Measurements from ENCODE around the gene LRMDA. TPM values are rescaled to one million over a fixed set of nuclear protein-coding genes. Genes with fewer than 3 reads are reported as not detected.

The LRMDA gene
- total and polyA plus RNA-seq, 2 of the 4 experiments (the other 2 are of a cell fraction), result 0.07 TPM; not detected in 1

- Histone ChIP-seq H3K4me2 (ENCODE audit: low read depth, low read length) (no peak overlapping the region), H2AFZ (replicated peaks; ENCODE audit: low read length, poor library complexity) (no peak overlapping the region), H2BK5ac (ENCODE audit: low read depth, low read length, poor library complexity, severe bottlenecking) (no peak overlapping the region), H2BK20ac (ENCODE audit: low read depth, low read length) (no peak overlapping the region), H4K91ac (ENCODE audit: insufficient read depth, low read depth, low read length) (no peak overlapping the region), H3K27ac (ENCODE audit: insufficient read depth, low read length) (no peak overlapping the region), H2BK15ac (ENCODE audit: low read depth, low read length) (no peak overlapping the region), H3K9me1 (ENCODE audit: insufficient read depth, low read length) (no peaks in the 10 kb centered on the region), H3K9ac (ENCODE audit: low read depth, low read length) (no peak overlapping the region), H3K14ac (replicated peaks; ENCODE audit: low read depth, low read length) (no peak overlapping the region), H2AK5ac (ENCODE audit: low read depth, low read length) (no peak overlapping the region), H4K5ac (ENCODE audit: low read depth, low read length) (no peak overlapping the region), H4K20me1 (ENCODE audit: insufficient read depth, low read length) (no peaks in the 10 kb centered on the region), H3K36me3 (ENCODE audit: control insufficient read depth, insufficient read depth, low read length) (no peaks in the 10 kb centered on the region), H3K56ac (ENCODE audit: extremely low read depth, insufficient read depth, low read length) (no peak overlapping the region), H3K4ac (ENCODE audit: low read depth, low read length) (no peak overlapping the region), H3K9me3 (ENCODE audit: control insufficient read depth, insufficient read depth, low read length) (no peaks in the 10 kb centered on the region), H3K4me3 (ENCODE audit: insufficient read depth, low read depth, low read length) (no peak overlapping the region), H3K27me3 (ENCODE audit: control insufficient read depth, insufficient read depth, low read length) (peaks cover 23% of the 10 kb centered on the region), H3K4me1 (ENCODE audit: control insufficient read depth, insufficient read depth, low read length) (peaks cover 2% of the 10 kb centered on the region; the same call in 1 of the 2 replicates), H3K79me1 (ENCODE audit: low read depth in 1 of 2, low read length in 2 of 2) (no peaks in the 10 kb centered on the region), H2BK120ac (ENCODE audit: low read depth, low read length) (no peak overlapping the region), H3K23ac (ENCODE audit: low read depth, low read length) (no peak overlapping the region), H3K18ac (ENCODE audit: low read depth, low read length) (no peak overlapping the region), H2AK9ac (replicated peaks; ENCODE audit: low read depth, low read length, poor library complexity) (no peak overlapping the region), H4K8ac (ENCODE audit: low read depth in 2 of 2, low read length in 2 of 2) (no peak overlapping the region)
- ChIA-PET CTCF (no interaction called here), POLR2A (ENCODE audit: unreplicated experiment) (no interaction called here)
- no CpG with 5 or more reads among the region's 2 CpGs for WGBS, 2 experiments (ENCODE audit: extremely low coverage in 2 of 2, insufficient read length in 1 of 2)
- dilution Hi-C loops (cut with HindIII; ENCODE audit: low sequenced_read_pairs, unreplicated experiment) (no loop called here), in situ Hi-C loops (cut with MboI; ENCODE audit: low sequenced_read_pairs) (no loop called here), intact Hi-C loops (cut with micrococcal nuclease) (no loop called here)
- no peak for TF ChIP-seq RAD21 (IDR thresholded peaks at IDR 0.05; ENCODE audit: low read length)
- TF ChIP-seq CHD1 (IDR thresholded peaks at IDR 0.05; ENCODE audit: low read depth, low read length), result no peak
- no peak for TF ChIP-seq NFE2L2 (IDR thresholded peaks at IDR 0.05; ENCODE audit: low read depth, low read length)
- no peak for TF ChIP-seq CTCF (conservative IDR thresholded peaks at IDR 0.05; ENCODE audit: low read depth, low read length)
- no peak for TF ChIP-seq CEBPB (IDR thresholded peaks at IDR 0.05; ENCODE audit: low read depth, low read length)
- no peak for TF ChIP-seq RCOR1 (IDR thresholded peaks at IDR 0.05; ENCODE audit: insufficient replicate concordance, low read length)
- ATAC-seq (ENCODE audit: low read depth) (no peak), DNase-seq (no peak)
- BruUV-seq (replicated peaks), result no TSS peak
Measured at GRCh38 chr10:75509706-75510105, 78.3 kb downstream of the LRMDA start.

Measured in IMR-90 (cell line).